SKM-1 (cell line): ENCODE data around the gene CENPQ.
A peak's percentile ranks its signal among the peaks of the same experiment; 100 is the strongest.
"Not testable (repeated sequence)": the region's sequence is repeated elsewhere in the genome, so short reads cannot be mapped to it uniquely, and the experiment has no call there.

Source experiments
- DNase-seq: peaks from one replicate; lab custom pipeline; 2025; ENCODE audit not compliant: unreplicated experiment; lab: John Stamatoyannopoulos, UW

The CENPQ gene

GRCh38 chr6:49462927-49463611 lies at the start of gene CENPQ, which contains the start of gene MMUT:
TSS of gene CENPQ (plus strand) at chr6:49463370. CDS start at chr6:49470177, 6,807 bp downstream.
TSS of gene MMUT (minus strand) at chr6:49463253. CDS start at chr6:49459466, 3,787 bp downstream.
- peak; percentile 94 for DNase-seq

GRCh38 chr6:49415358-49415757 lies 47.8 kb upstream of the CENPQ start:
- DNase-seq: no peak

- no peak for DNase-seq
These were observed 47.0 kb upstream of the CENPQ start for GRCh38 chr6:49416195-49416594.

- DNase-seq: no peak
These were observed 39.4 kb upstream of the CENPQ start for GRCh38 chr6:49423817-49424216.

GRCh38 chr6:49430187-49430586 lies 33.0 kb upstream of the CENPQ start:
- no peak for DNase-seq

- no peak for DNase-seq
These were observed 32.3 kb upstream of the CENPQ start for GRCh38 chr6:49430866-49431265.

GRCh38 chr6:49453221-49453620 lies 9.9 kb upstream of the CENPQ start:
- DNase-seq: no peak

GRCh38 chr6:49454787-49455709 lies 8.1 kb upstream of the CENPQ start:
- no peak for DNase-seq

- no peak for DNase-seq
These were observed 5.4 kb upstream of the CENPQ start for GRCh38 chr6:49457771-49458170.

GRCh38 chr6:49462071-49462470 lies 1.1 kb upstream of the CENPQ start:
- DNase-seq: no peak

GRCh38 chr6:49462599-49462926 lies 607 bp upstream of the CENPQ start:
- no peak for DNase-seq

- DNase-seq: no peak
These were observed 420 bp downstream of the CENPQ start for GRCh38 chr6:49463612-49463967.

GRCh38 chr6:49464691-49465090 lies 1.5 kb downstream of the CENPQ start:
- DNase-seq: no peak

- DNase-seq: no peak
These were observed 4.9 kb downstream of the CENPQ start for GRCh38 chr6:49468042-49468441.

GRCh38 chr6:49476564-49476963 lies 13.4 kb downstream of the CENPQ start:
- DNase-seq: not testable (repeated sequence)

- no peak for DNase-seq
These were observed 16.3 kb downstream of the CENPQ start for GRCh38 chr6:49479308-49479970.

- not testable (repeated sequence) for DNase-seq
These were observed 18.7 kb downstream of the CENPQ start for GRCh38 chr6:49481846-49482245.

- not testable (repeated sequence) for DNase-seq
These were observed 20.2 kb downstream of the CENPQ start for GRCh38 chr6:49483380-49483779.

- no peak for DNase-seq
These were observed 27.5 kb downstream of the CENPQ start for GRCh38 chr6:49490633-49491032.

- no peak for DNase-seq
These were observed 34.1 kb downstream of the CENPQ start for GRCh38 chr6:49497304-49497703.

GRCh38 chr6:49499126-49499525 lies 36.0 kb downstream of the CENPQ start:
- no peak for DNase-seq

- DNase-seq: no peak
These were observed 36.5 kb downstream of the CENPQ start, which contains the start of gene GLYATL3 for GRCh38 chr6:49499623-49500022. TSS of gene GLYATL3 (plus strand) at chr6:49499923. CDS start at chr6:49511991, 12,068 bp downstream.
